Right forelimb (tissue), 1 donor: Measurements from ENCODE around the gene B3GAT3.
A peak's percentile ranks its signal among the peaks of the same experiment; 100 is the strongest.
"Not testable (repeated sequence)": the region's sequence is repeated elsewhere in the genome, so short reads cannot be mapped to it uniquely, and the experiment has no call there.

Experiments
- DNase-seq: peaks from one replicate; pipeline ENCODE4 v3.0.0-alpha.2; 2018

B3GAT3 gene

DNA sequence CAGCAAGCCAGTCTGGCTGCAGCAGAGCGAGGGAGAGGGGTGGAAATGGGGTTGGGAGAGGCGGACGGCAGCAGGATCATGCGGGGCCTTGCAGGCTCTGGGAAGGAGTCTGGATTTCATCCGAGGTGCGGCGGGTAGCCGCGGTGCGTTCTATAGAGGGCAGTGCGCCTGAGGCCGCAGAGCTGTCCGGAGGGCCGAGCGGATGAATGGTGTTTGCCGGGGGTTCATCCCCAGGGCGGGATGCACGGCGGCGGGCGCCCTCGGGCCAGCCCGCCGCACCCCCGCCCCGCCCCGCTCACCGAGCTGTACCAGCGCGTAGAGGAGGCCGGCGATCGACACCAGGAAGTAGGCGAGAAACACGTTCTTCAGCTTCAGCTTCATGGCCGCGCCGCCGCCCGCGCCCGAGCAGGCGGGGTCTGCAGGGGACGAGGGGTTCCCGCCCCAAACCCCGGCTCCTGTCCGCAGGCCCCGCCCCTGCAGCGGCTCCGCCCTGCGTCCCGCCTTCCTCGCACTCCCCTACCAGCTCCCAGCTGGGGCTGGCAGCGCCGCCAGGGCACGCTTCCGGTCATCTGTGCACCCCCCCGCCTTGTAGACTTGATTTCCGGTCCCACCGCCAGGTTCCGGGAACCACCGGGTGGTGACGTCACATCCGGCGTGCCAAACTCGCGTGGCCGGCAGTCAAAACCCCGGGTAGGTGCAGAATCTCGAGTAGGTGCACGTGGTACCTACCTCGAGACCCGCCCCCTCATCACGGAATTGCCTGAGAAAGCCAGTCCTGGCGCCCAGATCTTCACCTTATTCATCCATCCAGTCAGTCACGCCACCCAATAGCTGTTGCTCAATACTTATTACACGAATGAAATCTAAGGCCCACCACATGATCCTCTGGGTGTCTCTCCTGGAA, at the start of gene B3GAT3:
Gene B3GAT3, minus strand, starts transcription at position 420 of the 904 bp plus-strand sequence. Its CDS starts 39 bp downstream, at position 381.
- peak; percentile 97 for DNase-seq

DNA sequence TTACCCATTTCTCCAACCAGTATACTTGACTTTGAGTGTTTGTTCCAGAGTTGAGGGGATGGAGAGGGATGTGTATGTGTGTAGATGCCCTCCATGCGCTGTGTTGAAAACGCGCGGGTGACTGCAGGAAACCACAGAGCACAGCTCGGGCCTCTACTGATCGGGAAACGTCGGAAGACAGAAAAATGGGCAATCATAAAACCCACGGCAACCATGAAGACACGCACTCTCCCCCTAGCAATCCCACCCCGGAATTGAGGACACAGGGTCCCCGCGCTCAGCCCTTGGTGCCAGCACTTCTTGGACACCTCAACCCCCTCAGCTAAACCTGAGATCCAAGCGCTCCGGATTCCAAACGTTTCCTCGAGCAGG, 49.4 kb upstream of the B3GAT3 start:
- DNase-seq, result no peak

DNA sequence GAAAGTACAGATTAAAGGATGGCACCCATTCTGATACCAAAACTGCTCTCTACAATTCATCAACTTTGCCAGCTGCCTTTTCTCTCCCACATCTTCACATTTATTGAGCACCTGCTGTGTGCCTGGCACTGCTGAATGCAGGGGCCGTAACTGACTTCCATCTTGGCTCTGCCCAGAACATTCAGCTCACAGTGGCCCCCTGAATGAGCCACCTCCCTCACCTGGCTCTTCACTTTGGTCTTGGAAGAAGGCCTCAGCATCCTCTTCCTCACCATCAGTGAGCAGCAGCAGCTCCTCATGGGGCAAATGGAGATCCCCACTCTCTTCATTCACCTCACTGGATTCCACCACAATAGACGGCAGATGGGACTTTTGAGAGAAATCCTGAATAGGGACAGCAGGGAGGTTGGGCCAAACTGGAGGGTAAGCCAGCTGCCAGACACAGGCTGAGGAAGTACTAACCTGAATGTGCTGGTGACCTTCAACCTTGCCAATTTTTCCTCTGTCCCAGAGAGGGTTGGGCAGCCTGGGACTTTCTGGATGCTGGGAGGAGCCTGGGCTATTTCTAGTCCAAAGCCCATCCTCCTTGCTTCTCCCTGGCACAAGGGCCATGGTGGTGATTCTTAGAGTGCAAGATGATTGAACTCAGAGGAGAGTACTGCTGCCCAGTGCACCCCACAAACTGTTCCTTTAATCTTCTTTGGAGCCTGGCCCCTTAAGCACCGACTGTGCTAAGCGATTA, 47.8 kb upstream of the B3GAT3 start:
- DNase-seq, result no peak

- DNase-seq, result no peak
These were observed 45.7 kb upstream of the B3GAT3 start for GRCh38 chr11:62667460-62667859.

- DNase-seq, result no peak
These were observed 44.6 kb upstream of the B3GAT3 start for GRCh38 chr11:62666259-62666926.

GRCh38 chr11:62665599-62666258, 43.9 kb upstream of the B3GAT3 start:
- DNase-seq, result no peak

- DNase-seq, result peak; percentile 99
These were observed 43.4 kb upstream of the B3GAT3 start, which contains the start of the genes C11orf98 and CSKMT for GRCh38 chr11:62665075-62665598. C11orf98 (minus strand) TSS chr11:62665210; CDS start chr11:62665169, 41 bp downstream. CSKMT (plus strand) TSS chr11:62665312; CDS start chr11:62665880, 568 bp downstream.

DNA sequence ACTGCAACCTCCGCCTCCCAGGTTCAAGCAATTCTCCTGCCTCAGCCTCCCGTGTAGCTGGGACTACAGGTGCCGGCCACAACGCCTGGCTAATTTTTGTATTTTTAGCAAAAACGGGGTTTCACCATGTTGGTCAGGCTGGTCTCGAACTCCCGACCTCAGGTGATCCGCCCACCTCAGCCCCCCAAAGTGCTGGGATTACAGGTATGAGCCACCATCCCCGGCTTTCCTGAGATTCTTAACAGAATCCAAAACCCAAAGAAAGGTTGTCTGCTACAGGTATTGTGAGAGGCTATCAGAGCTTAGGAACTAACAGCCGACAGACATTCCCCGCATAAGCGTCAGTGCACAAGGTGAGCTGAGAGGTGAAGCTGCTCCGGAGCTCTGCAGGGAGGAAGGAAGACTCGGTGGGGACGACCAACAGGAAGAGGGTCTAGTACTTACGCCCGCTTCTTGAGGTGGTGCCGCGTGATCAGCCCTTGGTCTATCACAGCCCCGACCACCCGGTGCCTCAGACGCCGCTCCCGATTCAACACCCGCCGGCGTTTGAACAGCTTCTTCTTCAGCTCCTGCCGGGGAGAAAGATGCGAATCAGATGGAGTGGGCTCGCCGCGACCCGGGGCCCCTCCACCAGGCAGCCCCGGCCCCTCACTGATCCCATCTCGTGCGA, 42.8 kb upstream of the B3GAT3 start:
- no peak for DNase-seq

GRCh38 chr11:62656796-62657429, 35.1 kb upstream of the B3GAT3 start:
- DNase-seq, result no peak

DNA sequence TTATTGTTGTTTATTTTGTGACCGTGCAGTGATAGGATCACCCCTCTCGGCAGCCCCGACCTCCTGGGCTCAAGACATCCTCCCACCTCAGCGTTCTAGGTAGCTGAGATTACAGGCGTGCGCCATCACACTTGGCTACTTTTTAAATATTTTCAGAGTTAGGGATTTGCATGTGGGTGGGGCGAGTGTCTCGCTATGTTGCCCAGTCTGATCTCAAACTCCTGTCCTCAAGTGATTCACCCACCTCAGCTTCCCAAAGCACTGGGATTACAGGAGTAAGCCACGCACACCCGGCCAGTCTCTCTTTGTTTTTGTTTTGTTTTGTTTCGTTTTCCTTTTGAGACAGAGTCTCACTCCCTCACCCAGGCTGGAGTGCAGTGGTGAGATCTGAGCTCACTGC, 32.5 kb upstream of the B3GAT3 start:
- no peak for DNase-seq

DNA sequence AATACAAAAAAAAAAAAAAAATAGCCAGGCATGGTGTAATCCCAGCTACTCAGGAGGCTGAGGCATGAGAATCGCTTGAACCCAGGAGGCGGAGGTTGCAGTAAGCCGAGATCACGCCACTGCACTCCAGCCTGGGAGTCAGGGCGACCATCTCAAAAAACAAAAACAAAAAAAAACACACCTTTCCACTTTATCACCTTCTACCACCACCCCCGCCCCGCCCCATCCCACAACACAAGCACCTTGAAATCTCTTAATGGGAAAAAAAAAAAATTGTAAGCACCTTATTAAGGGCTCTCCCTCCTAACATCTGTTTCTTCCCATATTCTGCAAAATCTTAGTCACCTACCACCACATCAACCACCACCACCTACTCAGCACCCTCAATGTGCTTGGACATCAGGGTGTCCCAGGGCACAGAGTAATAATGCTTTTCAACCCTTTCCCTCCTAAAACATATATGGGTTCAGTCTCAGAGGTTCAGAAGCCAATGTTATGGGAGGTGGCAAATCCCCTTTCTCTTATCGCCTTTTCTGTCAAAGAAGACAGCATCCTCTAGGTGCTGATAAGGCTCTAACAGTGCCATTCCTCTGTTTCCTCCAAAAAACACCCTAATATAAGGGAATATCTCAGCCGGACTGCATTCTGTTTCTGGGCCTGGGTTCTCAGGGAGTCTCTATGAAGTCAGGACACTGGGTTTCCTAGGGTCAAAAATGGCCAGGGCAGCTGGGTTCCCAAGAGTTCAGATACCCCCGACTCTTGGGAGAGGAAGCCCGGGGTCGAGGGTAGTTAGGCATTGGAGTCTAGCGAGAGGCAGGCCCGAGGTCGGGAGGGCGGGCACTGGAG, 30.6 kb upstream of the B3GAT3 start:
- DNase-seq, result no peak

- not testable (repeated sequence) for DNase-seq
These were observed 28.5 kb upstream of the B3GAT3 start for GRCh38 chr11:62650283-62650682.

DNA sequence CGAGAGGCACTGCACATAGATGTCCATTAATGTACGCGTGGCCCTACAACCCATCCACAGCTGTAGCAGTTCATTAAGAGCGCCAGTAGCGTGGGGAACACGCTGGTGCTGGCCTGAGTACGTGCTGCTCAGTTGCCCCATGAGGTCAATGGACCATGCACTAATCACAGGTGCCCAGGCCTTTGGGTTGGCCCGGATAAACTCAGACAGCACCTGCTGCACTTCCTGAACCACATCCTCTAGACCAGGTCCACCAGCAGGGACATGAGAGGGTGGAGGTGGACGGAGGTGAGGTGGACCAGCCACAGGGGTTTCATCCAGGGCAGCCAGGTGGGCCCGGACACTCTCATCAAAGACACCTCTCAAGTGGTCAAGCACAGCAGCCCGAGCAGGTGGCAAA, 27.7 kb upstream of the B3GAT3 start:
- no peak for DNase-seq

DNA sequence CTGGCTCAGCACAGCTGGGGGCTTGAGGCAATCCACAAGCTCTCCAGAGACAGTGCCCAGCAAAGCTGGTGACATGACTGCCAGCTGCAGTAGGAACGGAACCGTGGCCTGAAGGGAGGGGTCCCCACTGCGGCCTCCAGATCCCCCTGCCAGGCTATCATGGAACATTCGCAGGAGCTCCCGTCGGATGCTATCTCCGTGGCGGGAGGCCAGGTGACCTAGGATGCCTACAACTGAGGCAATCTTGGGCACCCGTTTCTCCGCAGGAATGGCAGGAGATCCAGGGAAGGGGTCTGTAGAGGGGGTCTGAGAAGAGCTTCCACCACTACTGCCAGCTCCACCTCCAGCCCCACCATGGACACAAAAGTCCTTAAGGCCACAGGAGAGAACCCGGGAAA, 27.2 kb upstream of the B3GAT3 start:
- DNase-seq, result no peak

DNA sequence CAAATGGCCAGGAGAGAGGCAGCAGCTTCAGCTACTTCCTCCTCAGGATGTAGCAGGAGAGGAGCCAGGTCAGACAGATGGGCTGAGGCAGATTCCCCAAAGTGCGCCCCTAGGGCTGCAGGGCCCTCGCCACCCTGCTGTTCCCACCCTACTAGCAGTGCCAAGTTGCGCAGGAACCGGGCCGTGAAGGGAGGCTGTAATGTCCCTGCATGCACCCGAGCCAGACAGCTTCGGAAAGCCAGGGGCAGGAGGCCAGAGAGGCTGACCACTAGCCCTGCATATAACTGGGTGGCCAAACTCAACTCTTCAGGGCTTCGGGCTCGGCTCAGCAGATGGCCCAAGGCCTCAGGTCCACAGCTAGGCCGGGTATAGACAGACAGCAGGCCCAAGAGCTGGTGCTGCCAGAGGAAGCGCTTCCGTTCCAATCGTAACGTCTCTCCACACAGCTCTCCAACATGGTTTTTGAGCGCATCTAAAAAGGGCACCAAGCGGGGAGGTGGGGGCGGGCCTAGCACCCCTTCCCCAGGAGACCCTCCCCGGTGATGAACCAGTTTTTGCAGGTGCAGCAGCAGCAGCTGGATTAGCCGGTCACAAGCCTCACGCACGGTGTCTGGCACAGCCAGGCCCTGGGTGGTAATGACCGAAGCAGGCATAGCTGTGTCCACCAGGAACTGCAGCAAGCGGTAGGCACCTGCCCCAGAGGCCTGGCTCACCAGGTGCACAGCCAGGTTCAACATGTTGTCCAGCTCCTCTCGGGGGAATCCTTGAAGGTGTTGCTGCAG, 26.6 kb upstream of the B3GAT3 start:
- DNase-seq, result no peak

DNA sequence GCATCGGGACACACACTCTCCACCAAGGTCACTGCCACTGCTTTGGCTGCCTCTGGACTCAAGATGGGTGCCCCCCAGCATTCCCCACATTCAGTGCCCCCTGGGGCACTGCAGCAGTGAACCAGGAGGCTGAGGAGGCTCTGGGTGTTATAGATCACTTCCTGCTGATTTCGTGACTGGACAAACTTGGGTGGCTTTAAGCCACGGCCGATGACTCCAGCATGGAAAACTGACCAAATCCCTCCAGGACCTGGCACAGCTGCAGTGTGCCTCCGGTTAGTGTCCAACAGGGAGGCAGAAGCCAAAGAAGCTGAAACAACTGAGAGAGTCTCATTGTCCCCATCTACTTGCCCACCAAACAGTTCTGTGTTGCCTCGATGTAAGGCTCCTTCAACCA, 25.8 kb upstream of the B3GAT3 start:
- DNase-seq, result no peak

DNA sequence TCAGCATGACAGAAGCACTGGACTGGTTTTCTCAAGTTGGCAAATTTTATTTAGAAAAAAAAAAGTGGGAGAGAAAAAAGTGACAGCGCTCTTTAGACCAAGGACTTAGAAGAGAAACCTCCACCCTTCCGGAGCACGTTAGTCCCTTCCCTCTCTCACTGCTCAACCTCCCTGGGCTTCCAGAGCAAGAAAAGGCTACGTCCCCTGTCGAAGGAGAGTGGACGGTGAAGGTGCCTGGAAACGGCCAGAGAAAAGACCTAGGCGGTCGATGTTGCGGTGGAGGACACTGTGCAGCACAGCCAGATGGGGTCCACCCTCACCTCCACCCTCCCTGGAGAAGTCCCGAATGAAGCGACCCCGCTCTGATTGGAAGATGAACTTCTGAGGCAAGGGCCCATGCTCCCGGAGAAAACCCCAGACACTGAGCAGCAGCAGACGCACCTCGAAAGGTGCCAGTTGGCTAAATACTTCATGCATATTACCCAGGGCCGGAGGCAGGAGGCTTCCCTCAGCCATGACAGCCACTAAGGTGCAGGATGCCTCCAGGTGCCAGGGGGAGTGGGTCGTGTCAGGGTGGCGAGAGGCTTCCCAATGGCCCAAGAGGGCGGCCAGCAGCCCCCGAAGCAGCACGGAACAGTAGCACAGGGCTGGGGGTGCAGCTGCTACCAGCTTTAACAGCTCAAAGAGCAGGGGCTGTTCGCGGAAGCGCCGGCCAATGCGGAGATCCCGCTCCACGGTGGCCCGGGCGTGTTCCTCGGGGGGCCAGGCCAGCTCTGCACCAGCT, 25.2 kb upstream of the B3GAT3 start:
- DNase-seq, result no peak

- DNase-seq, result peak; percentile 99
These were observed 24.4 kb upstream of the B3GAT3 start, which contains the start of gene GANAB for GRCh38 chr11:62645946-62646824. GANAB (minus strand) TSS chr11:62646613; CDS start chr11:62646599, 14 bp downstream.
